ENCODE results near the gene C2CD4D. TPM values are rescaled to one million over a fixed set of nuclear protein-coding genes. Genes with fewer than 3 reads are reported as not detected.

Gene C2CD4D
- total RNA-seq, 1 experiment from 2014 or later: not detected

DNA sequence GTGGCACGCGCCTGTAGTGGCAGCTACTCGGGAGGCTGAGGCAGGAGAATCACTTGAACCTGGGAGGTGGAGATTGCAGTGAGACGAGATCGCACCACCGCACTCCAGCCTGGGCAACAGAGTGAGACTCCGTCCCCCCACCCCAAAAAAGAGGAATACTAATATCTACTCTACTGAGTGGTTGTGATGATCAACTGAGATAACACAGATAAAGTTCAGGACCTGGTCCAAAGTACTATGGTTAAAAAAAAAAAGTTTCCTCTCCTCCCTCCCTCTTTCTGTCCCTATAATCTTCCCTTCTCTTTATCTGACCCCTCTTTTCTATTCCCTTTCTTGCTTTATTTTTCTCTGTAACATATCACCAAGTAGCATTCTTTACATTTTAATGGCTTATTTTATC is 4.0 kb downstream of the C2CD4D start:
- Histone ChIP-seq H3K27ac (no peak overlapping the region), H3K4me3 (no peak overlapping the region), H3K27me3 (replicated peaks) (no peaks in the 10 kb centered on the region), H3K4me1 (replicated peaks) (peaks cover 14% of the 10 kb centered on the region), H3K36me3 (no peaks in the 10 kb centered on the region), H3K9me3 (replicated peaks) (no peaks in the 10 kb centered on the region)
- DNase-seq (ENCODE audit: low read depth in 1 of 2, low spot score in 2 of 2): no peak

DNA sequence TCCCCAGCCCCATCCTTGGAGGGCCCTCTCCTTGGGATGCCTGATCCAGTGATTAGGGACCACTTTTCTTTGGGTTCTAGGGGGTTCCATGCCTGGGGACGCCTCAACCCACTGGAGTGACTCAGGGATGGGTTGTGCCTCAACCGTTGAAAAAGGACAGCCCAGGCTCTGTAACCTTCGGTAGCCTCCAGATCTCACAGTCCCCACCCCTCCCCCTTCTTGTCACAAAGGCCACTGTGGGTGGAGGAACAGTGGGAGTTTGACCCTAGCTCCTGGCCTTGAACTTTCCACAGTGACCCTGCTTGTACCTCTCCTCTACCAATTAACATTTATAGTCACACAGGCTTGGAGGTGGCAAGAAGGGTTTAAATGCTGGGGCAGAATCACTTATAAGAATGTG is 5.4 kb downstream of the C2CD4D start:
- DNase-seq (ENCODE audit: low read depth in 1 of 2, low spot score in 2 of 2): no peak
- Histone ChIP-seq H3K4me1 (replicated peaks) (peaks cover under 1% of the 10 kb centered on the region), H3K4me3 (no peak overlapping the region), H3K9me3 (replicated peaks) (no peaks in the 10 kb centered on the region), H3K36me3 (no peaks in the 10 kb centered on the region), H3K27me3 (replicated peaks) (no peaks in the 10 kb centered on the region), H3K27ac (no peak overlapping the region)

DNA sequence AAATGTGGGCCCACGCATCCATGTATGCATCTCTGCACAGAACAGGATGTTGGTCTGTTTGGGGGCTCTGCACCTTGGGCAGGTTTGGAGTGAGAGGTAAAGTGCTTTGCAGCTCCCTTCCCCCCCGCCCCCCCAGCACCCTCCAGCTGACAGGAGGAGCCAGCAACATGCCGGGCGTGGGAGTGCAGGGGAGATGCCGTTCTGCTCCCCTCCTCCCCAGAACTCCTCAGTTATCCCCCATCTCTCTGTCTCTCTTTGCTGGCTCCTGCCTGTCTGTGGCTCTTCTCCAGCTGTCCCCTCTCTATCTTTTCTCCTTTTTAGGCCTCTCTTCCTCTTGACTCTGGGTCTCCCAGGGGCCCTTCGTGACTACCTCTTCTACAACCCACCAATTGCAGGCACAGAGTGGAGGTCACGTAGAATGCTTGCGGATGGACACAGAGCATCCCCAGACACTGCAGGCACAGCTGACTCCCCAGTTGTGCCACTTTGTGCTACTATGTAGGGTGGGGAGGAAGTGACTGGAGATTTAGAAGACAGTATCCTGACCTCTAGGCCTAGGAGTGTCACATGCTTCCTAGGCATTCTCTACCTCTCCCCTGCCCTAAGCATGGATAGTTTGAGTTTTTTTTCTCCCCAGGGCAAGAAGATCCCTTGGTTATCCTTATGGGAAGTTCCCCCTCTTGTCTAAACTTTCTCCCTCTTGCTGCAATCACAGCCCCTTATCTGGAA is 6.3 kb downstream of the C2CD4D start:
- Histone ChIP-seq H3K4me3 (no peak overlapping the region), H3K36me3 (no peaks in the 10 kb centered on the region), H3K27me3 (replicated peaks) (no peaks in the 10 kb centered on the region), H3K9me3 (replicated peaks) (no peaks in the 10 kb centered on the region), H3K4me1 (replicated peaks) (no peaks in the 10 kb centered on the region), H3K27ac (no peak overlapping the region)
- no peak for DNase-seq (ENCODE audit: low read depth in 1 of 2, low spot score in 2 of 2)

DNA sequence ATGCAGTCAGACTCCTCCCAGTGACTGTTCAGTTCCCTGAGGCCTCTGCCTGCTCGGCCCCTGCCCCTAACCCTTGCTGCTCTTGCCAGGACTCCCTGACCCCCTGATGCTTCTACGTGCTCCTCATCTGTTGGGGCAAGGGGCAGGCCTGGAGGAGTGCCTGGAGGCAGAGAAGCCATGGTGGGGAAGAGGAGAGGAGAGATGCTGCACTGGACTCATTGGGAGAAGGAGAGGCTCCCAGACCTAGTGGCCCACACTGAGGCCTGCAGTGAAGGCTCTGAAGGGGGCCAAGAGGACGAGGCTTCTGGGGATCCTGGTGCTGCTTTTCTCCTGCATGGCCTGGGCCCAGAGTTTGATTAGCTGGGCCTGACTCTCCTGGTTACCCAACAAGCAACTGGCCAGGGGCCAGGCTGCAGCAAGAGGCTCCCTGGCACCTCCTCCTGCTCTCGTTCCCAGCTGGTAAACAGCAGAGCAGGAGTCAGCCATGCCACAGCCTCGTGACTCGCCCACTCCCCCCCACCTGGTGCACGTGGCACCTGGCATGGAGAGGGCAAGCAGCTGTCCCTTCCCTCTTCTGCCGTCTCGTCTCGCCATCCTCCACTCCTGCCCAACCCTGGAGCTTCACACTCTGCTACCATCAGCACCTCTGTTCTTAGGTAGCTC is 7.2 kb downstream of the C2CD4D start:
- DNase-seq (ENCODE audit: low read depth in 1 of 2, low spot score in 2 of 2): no peak

DNA sequence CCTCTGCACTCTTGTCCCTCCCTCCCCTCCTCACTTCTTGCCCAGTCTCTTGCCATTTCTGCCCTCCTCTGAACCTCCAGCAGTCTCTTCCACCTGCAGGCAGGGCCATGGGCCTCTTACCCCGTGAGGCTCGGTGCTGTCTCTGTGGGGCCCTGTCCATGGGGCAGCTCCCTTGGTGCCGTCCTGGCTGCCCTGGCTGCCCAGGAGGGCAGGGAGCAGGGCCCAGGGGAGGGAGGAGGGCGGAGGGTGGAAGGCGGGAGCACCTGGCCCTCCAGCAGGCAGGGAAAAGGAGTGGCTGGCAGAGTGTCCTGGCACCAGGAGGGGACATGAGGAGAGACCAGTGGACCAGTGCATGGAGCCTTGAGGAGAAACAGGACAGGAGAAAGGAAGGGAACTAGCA is 8.0 kb downstream of the C2CD4D start, which contains the start of gene RORC:
Gene RORC (minus strand): TSS at position 198 of the 400 bp plus-strand sequence. CDS start 38 bp downstream, at position 160.
- no peak within 1 kb of the TSS for H3K27ac ChIP-seq
- no peak within 1 kb of the TSS for H3K4me3 ChIP-seq
- no peak for DNase-seq (ENCODE audit: low read depth in 1 of 2, low spot score in 2 of 2)
- no peaks in the 10 kb centered on the region for H3K36me3 ChIP-seq
- no peaks in the 10 kb centered on the region for H3K9me3 ChIP-seq (replicated peaks)
- H3K4me1 ChIP-seq (replicated peaks): no peaks in the 10 kb centered on the region
- no peaks in the 10 kb centered on the region for H3K27me3 ChIP-seq (replicated peaks)

More for the DNA sequence above, 7.2 kb downstream of the C2CD4D start:
- Histone ChIP-seq H3K27me3 (replicated peaks) (no peaks in the 10 kb centered on the region), H3K4me1 (replicated peaks) (no peaks in the 10 kb centered on the region), H3K9me3 (replicated peaks) (no peaks in the 10 kb centered on the region), H3K4me3 (no peak overlapping the region), H3K27ac (no peak overlapping the region), H3K36me3 (no peaks in the 10 kb centered on the region)

DNA sequence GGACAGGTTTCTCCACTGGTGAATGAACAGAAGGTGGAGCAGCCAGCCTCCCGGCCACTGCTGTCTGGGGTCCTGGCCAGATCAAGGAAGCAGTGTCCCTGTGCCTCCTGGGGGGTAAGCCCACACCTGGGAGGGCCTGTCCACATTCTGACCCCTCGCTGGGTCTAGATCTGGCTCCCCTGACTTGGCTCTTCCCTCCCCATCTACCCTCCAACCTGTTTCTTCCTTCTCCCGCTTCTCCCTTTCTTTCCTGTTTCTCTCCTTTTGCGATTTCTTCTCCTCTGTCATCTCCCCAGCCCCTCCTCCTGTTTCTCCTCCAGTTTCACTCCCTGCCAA is 8.4 kb downstream of the C2CD4D start:
- Histone ChIP-seq H3K27ac (no peak overlapping the region), H3K9me3 (replicated peaks) (no peaks in the 10 kb centered on the region), H3K4me1 (replicated peaks) (no peaks in the 10 kb centered on the region), H3K27me3 (replicated peaks) (no peaks in the 10 kb centered on the region), H3K36me3 (no peaks in the 10 kb centered on the region), H3K4me3 (no peak overlapping the region)
- no peak for DNase-seq (ENCODE audit: low read depth in 1 of 2, low spot score in 2 of 2)

DNA sequence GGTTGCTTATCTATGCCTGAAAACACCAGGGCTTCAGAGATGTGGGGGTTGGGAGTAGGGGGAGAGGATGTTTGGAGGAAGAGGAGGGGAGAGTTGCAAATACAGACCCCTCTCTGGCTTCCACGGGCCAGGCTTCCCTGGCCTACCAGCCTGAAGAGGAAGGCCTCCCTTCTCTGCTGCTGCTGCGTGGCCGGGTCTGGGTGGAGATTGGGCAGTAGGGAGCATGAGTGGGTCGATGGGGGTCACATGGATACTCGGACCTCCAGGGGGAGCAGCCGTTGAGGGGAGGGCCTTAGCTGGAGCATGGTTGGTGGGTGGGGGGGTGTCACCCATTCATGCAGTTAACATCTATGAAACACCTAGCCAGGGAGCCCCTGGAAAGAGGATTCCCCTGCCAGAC is 9.6 kb downstream of the C2CD4D start:
- Histone ChIP-seq H3K27me3 (replicated peaks) (no peaks in the 10 kb centered on the region), H3K36me3 (no peaks in the 10 kb centered on the region), H3K9me3 (replicated peaks) (no peaks in the 10 kb centered on the region), H3K4me3 (no peak overlapping the region), H3K4me1 (replicated peaks) (no peaks in the 10 kb centered on the region), H3K27ac (no peak overlapping the region)
- no peak for DNase-seq (ENCODE audit: low read depth in 1 of 2, low spot score in 2 of 2)

DNA sequence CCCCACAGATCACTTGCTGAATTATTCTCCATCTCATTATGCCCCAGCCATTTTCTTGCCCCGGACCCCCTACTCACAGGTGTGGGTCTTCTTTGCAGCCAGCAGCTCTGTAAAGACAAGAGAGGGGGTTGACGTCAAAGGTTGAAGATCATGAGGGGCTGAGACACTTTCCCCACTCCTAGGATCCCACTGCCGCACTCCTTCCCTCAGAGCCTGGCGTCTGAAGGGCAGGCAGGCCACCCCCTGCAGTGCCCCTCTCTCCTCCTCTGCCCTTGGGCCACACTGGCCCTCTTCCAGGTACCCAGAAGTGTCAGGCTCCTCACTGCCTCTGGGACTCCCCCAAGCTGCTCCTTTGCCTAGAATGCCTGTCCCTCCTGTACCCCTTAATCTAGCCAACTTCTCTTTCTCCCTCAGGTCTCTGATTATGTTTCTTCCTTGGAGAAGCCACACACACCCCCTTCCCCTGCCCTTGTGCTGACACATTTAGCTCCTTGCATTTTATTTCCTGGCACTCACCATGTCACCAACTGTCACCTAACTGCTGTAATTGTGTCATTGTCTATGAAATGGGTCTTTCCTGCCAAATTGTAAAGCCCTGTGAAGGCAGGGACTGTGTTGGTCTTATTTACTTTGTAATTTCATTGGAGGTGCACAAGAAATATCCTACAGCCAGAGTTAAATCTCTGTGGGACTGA is 10.1 kb downstream of the C2CD4D start:
- Histone ChIP-seq H3K27me3 (replicated peaks) (no peaks in the 10 kb centered on the region), H3K36me3 (no peaks in the 10 kb centered on the region), H3K4me1 (replicated peaks) (no peaks in the 10 kb centered on the region), H3K9me3 (replicated peaks) (no peaks in the 10 kb centered on the region), H3K27ac (no peak overlapping the region), H3K4me3 (no peak overlapping the region)
- DNase-seq (ENCODE audit: low read depth in 1 of 2, low spot score in 2 of 2): no peak

DNA sequence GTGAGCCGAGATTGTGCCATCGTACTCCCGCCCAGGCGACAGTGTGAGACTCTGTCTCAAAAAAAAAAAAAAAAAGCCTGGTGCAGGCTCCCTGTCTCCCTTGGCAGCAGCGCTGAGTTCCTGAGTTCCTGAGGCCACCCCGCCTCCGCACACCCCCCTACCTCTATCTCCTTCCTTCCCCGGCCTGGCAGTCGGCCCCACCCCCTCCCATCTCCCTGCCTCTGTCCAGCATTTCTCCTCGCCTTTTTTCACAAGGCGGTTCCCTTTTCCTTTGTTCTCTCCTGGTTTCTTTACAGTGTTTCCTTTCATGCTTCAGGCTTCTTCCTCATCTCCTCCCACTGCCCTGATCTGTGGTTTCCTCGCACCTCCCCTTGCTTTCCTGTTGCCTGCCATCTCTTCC is 10.7 kb downstream of the C2CD4D start:
- peak in 1 of 2 experiments; percentile 17 for DNase-seq (ENCODE audit: low read depth in 1 of 2, low spot score in 2 of 2)
- no peaks in the 10 kb centered on the region for H3K36me3 ChIP-seq
- H3K27me3 ChIP-seq (replicated peaks): no peaks in the 10 kb centered on the region
- H3K4me3 ChIP-seq: no peak overlapping the region
- H3K27ac ChIP-seq: no peak overlapping the region
- H3K9me3 ChIP-seq (replicated peaks): no peaks in the 10 kb centered on the region
- H3K4me1 ChIP-seq (replicated peaks): no peaks in the 10 kb centered on the region

DNA sequence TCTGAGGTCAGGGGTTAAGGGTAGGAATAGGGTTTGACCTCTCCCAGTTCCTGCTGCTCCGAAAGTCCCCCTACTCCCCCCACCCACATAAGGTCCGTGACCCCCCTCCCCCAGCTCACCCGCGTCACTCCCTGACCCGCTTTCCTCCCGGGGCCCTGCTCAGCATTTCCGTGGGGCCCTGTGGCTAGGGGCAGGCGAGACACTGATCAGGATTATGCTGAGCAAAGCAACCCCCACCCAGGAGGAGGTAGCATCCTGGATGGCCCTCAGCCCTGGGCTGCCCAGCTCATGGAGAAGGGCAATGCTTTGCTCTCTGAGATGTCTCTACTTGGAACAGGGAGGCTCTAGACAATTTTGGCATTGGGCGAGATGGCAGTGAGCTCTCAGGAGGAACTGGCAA is 11.8 kb downstream of the C2CD4D start:
- no peak overlapping the region for H3K27ac ChIP-seq
- H3K27me3 ChIP-seq (replicated peaks): no peaks in the 10 kb centered on the region

DNA sequence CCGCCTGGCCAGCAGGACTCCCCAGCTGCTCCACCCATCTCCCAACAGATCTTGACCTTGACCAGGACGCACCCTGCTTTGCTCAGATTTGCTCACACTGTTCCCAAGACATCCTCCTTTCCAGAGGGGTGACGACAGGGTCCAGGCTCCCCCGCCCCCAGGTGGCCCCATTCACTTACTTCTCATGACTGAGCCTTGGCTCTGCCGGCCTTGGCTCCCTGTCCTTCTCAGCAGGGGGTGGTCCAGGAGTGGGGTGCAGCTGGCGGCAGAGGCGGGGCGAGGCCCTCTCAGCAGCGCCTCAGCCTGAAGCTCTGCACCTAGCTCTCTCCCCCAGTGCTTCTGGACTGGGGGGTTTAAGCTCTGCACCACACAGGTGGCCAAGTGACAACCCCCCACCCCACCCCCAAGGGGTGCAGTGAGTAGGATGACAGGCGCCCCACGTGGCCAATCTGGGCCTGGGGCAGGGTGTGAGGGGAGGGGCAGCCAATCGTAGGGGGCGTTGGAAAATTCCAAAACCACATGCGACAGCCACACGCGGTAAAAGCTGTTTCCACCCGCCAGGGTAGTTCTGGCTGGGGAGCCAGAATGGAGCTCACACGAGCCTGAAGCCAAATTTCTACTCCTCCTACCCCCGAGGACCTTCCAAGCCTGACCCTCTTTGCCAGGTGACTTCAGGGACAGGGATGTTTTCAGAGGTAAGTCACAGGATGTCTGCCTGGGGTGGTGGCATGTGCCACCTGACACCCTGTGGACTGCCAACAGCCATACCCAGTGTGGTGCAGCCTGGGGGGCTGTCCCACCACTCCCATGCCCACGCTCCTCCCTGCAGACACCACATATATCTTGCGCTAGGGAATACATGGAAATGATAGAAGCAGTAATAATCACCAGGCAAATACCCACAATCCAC is 13.6 kb downstream of the C2CD4D start:
- Histone ChIP-seq H3K27ac (no peak overlapping the region), H3K4me3 (no peak overlapping the region), H3K4me1 (replicated peaks) (no peaks in the 10 kb centered on the region), H3K9me3 (replicated peaks) (no peaks in the 10 kb centered on the region), H3K27me3 (replicated peaks) (no peaks in the 10 kb centered on the region), H3K36me3 (no peaks in the 10 kb centered on the region)
- no peak for DNase-seq (ENCODE audit: low read depth in 1 of 2, low spot score in 2 of 2)

More for the DNA sequence above, 11.8 kb downstream of the C2CD4D start:
- Histone ChIP-seq H3K4me1 (replicated peaks) (no peaks in the 10 kb centered on the region), H3K9me3 (replicated peaks) (no peaks in the 10 kb centered on the region), H3K36me3 (no peaks in the 10 kb centered on the region), H3K4me3 (no peak overlapping the region)
- no peak for DNase-seq (ENCODE audit: low read depth in 1 of 2, low spot score in 2 of 2)

DNA sequence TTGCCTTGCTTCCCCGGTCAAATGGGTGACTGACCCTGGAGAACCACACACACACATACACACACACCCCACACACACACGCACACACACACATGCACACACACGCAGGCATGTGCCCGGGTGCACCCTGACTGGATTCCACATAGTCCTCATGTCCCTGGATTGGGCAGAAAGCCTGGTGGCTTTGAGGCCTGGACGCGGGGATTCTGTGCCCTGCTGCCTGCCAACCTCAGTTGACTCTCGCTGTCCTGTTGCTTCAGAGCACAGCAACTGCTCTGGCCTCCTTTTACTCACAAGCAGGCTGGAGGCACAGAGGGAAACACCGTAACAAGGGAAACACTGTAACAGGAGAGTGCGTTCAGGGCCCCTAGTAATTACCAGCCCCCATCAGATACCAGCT is 14.4 kb downstream of the C2CD4D start:
- H3K36me3 ChIP-seq: no peaks in the 10 kb centered on the region
- no peaks in the 10 kb centered on the region for H3K27me3 ChIP-seq (replicated peaks)
- H3K4me1 ChIP-seq (replicated peaks): no peaks in the 10 kb centered on the region
- DNase-seq (ENCODE audit: low read depth in 1 of 2, low spot score in 2 of 2): no peak
- H3K27ac ChIP-seq: no peak overlapping the region
- no peak overlapping the region for H3K4me3 ChIP-seq
- no peaks in the 10 kb centered on the region for H3K9me3 ChIP-seq (replicated peaks)

DNA sequence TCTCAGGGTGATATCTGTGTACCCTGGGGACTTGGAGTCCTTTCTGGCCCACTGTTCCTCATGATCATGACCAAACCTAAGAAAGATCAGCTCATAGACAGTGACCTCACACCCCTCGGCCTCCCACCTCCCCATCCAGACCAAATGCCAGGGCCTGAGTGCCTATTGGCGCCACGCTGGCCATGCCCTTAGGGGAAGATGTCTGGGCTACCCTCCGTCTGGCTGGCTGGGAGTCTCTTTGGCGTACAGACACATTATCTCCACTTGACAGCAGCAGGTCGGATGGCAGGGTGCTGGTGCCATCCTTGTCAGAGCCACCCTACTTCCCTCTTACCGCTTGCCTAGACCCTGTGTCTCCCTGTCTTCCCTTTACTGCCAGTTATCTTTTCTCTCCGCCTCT is 16.4 kb downstream of the C2CD4D start:
- no peaks in the 10 kb centered on the region for H3K9me3 ChIP-seq (replicated peaks)
- DNase-seq (ENCODE audit: low read depth in 1 of 2, low spot score in 2 of 2): no peak
- H3K36me3 ChIP-seq: no peaks in the 10 kb centered on the region
- no peaks in the 10 kb centered on the region for H3K27me3 ChIP-seq (replicated peaks)
- no peaks in the 10 kb centered on the region for H3K4me1 ChIP-seq (replicated peaks)
- H3K27ac ChIP-seq: no peak overlapping the region
- H3K4me3 ChIP-seq: no peak overlapping the region
